Measurements from ENCODE around the gene TCERG1L.
"Not testable (repeated sequence)": the region's sequence is repeated elsewhere in the genome, so short reads cannot be mapped to it uniquely, and the experiment has no call there.

TCERG1L gene, protein sequence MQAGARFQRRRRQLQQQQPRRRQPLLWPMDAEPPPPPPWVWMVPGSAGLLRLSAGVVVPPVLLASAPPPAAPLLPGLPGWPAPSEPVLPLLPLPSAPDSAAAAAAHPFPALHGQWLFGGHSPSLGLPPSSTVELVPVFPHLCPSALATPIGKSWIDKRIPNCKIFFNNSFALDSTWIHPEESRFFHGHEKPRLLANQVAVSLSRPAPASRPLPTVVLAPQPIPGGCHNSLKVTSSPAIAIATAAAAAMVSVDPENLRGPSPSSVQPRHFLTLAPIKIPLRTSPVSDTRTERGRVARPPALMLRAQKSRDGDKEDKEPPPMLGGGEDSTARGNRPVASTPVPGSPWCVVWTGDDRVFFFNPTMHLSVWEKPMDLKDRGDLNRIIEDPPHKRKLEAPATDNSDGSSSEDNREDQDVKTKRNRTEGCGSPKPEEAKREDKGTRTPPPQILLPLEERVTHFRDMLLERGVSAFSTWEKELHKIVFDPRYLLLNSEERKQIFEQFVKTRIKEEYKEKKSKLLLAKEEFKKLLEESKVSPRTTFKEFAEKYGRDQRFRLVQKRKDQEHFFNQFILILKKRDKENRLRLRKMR

GRCh38 chr10:131311661-131312477, at the start of gene TCERG1L:
Gene TCERG1L, minus strand, starts transcription at chr10:131311721. Its CDS starts 86 bp downstream, at chr10:131311635.
- peak in 1 of 2 experiments; percentile 61 for DNase-seq

- DNase-seq, result no peak
Observed at GRCh38 chr10:131358741-131359442, 47.4 kb upstream of the TCERG1L start.

DNA sequence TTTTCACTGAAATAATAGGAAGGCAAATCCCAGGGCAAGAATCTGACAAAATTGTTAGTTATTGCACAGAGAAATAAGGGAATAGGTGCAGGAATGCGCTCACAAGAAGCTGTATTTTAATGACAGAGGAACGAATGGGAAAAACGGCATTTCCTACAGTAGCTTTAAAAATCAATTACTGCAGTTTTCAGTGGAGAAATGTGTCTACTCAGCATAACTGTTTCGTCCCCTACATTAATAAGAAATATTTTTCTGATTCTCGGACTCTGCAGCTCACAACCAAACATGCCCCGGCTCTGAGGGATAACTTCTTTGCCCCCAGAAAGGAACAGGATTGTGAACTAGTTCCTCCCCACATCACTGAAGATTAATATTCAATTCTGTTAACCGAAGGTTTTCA, 44.9 kb upstream of the TCERG1L start:
- DNase-seq, result no peak

DNA sequence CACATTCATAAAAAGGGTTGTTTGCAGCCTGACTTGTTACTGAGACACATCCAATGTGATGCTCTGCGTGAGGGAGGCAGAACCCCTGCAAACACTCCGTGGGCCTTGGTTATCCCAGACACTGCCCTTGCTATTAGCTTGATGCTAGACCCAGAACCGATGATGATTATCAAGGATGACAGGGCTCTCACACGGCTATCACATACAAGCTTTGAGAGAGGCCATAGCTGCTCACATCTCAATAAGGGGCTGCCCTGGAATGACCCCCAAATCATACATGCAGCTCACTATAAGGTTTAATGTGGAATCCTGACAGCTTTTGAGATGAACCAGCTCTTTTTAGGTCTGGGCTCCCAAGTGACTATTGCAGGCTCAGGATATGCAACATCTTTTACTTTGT, 44.4 kb upstream of the TCERG1L start:
- DNase-seq, result no peak

DNA sequence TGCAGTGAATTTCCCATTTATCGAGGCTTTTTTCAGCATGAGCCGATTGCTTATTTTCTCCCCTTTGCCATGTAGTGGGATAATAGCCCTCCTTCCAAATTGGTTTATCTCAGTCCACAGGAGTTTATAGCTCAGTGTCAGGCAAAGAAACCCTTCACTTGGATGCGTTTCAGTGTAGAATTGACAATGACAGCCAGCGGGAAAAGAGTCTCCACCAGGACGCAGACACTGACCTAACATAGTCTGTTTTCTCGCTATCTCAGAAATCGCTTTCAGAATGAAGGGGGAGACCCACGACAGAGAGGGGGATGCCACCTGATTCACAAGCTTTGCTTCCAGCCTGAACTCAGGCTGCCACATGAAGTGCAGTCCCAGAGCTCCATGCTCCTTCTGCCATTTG, 43.5 kb upstream of the TCERG1L start:
- DNase-seq, result no peak

- DNase-seq, result no peak
Observed at GRCh38 chr10:131354380-131354779, 42.9 kb upstream of the TCERG1L start.

GRCh38 chr10:131352765-131353290, 41.3 kb upstream of the TCERG1L start:
- no peak for DNase-seq

GRCh38 chr10:131350660-131351059, 39.1 kb upstream of the TCERG1L start:
- no peak for DNase-seq

- no peak for DNase-seq
Observed at GRCh38 chr10:131350245-131350644, 38.7 kb upstream of the TCERG1L start.

DNA sequence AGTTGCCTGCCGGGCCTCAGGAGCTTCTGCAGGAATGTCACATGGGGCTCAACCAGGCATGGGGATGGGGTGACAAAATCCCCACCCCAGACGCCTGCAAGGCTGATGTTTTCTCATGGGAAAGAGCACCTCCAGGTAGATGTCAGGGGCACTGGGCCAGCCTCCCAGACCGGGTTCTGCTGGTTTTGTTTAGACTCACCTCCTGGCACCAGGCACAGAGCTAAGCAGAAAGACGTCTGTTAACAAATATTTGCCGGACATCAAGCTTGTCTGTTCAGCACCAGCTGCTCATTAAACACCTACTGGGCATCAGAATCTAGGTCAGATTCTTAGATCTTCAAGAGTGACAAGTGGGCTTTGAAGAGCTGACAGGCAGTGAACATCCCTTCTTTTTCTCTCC, 34.9 kb upstream of the TCERG1L start:
- DNase-seq, result no peak

GRCh38 chr10:131345691-131346090, 34.2 kb upstream of the TCERG1L start:
- no peak for DNase-seq

GRCh38 chr10:131344747-131345146, 33.2 kb upstream of the TCERG1L start:
- no peak for DNase-seq

DNA sequence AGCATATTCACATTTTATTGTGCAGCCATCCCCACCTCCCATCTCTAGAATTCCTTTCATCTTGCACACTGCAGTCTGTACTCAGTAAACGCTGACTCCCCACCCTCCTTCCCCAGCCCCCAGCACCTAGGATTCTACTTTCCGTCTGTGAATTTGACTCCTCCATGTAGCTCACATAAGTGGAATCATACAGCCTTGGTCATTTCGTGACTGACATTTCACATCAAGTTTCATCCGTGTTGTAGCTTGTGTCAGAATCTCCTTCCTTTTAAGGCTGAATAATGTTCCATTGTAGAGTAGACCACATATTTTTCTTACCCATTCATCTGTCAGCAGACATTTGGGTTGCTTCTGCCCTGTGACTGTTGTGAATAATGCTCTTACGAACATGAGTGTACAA, 26.2 kb upstream of the TCERG1L start:
- no peak for DNase-seq

- no peak for DNase-seq
Observed at GRCh38 chr10:131332821-131333220, 21.3 kb upstream of the TCERG1L start.

DNA sequence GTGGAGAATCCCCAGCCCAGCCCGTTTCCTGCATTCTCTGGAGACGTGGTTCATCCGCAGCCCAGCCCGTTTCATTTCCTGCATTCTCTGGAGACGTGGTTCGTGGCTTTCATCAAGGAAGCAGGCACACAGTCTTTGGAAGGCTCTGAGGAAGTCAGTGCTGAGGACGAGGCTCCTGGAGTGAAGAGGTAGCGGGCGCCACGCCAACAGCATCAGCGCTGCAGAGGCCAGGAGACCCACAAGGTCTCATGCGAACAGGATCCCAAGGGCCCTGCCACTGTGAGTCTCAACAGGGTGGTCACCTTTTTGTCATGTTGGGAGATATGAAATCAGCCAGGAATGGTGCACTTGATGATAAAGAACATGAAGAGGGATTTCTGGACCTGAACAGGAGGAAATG, 12.4 kb upstream of the TCERG1L start:
- no peak for DNase-seq

- no peak for DNase-seq
Observed at GRCh38 chr10:131323025-131323424, 11.5 kb upstream of the TCERG1L start.

GRCh38 chr10:131322575-131322974, 11.1 kb upstream of the TCERG1L start:
- DNase-seq, result not testable (repeated sequence)

DNA sequence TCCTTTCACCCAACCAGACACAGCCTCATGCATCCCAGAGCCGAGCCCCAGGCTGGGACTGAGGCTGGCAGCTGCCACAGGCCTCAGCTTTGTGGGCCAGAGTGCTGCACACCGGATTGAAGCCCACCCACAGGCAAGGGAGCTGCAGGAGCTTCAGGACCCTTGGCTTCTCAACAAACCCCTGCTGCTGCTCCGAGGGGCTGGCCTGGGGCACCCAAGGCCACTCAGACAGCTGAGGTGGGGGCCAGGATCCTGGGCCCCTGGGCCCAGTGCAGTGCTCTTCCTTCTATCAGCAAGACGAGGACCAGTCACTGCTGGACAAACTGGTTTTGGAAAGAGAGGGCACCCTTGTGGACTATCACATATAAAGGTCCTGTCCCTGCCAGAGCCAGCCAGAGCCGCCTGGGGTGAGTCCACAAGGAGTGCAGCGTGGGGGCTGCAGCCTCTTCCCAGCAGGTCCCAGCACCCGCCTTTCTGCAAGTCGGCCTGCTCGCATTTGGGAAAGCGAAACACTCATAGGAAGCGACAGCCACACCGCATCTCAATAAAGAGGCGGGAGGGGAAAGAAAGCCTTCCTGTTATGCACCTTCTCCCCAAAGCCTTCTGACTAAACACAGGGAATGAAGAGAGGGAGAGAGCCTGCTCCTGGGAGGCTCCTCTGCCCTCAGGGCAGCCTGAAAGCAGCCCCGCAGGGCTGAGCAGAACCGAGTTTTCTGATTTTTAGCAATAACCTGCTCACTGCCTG, 9.5 kb upstream of the TCERG1L start:
- DNase-seq, result no peak

DNA sequence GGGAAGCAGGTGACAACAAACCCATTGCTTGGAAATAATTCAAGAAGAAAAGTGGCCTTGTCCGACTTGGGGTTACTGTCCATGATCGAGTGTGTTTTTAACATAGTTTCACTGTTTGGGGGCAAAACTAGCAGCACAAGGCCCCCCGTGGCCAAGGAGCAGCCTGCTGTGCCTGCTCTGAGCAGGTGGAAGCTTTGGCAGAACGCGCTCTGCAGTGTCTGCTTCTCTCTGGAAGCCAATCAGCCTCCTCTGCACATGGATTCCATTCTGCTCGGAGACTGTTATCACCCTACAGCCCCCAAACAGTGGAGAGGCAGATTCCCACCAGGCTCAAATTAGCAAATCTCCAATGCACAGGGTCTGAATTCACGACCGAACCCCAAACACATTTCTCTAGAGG, 7.3 kb upstream of the TCERG1L start:
- DNase-seq, result no peak

DNA sequence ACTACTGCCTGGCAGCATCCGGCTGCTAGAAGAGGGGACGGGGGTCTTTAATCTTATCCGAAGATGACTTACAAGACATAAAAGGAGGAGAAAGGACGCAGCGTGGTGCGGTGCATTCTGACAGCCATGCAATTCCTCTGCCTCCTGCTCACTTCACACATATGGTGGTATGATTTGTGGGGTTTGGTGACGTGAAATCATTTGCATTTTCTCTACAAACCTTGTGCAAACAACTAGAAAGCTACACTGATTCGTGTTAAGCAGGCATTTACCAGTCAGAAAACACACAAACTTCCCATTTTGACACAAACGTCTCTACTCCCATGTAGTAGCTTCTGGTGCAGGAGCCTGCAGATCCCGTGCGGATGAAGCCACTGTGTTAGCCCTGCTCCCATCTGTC, 6.8 kb upstream of the TCERG1L start:
- DNase-seq, result no peak

DNA sequence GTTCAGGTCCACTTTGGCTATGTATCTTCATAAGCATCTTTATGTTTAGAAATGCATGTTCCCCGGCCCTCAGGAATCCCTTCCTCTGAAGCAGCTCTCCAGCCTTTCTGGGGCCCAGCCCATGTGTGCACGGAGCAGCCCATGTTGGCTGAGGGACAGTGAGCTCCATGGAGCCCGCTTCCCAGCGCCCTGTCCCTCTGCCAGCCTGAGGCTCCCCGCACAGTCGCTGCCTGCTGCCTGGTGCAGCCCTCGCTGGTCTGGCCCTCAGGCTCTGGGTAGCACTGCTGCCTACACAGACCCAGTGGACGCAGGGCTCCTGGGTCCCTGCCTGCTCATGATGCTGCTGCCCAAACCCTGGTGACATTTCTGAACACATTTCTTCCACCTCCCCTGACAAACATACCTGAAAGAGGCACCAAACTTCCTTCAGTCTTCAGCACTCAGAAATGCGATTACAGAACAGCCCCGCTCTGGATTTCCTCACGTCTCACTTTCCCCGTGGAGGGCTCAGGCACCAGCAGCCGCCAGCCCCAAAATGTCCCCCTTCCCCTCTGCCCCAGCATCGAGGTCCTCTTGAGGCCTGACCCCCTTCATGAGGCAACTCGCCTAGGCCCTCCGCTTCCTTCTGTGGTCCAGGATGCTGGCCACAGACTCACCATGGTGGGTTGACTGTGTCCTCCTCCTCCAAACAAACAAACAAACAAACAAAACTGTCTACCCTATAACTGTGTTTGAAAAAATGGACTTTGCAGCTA, 5.0 kb upstream of the TCERG1L start:
- DNase-seq, result no peak
